Dendritic cell treated with granulocyte-macrophage colony-stimulating factor and Interleukin-4, amounts not matched to agents 40 ng/mL and 50 ng/mL, for 4 days (primary cell): ENCODE results near the gene FAM241B.

Experiments used
- H3K27ac Mint-ChIP-seq: one replicate; pipeline ENCODE4 v1.8.0; 2022; ENCODE audit warnings: mild to moderate bottlenecking, mixed read lengths
- H3K27me3 Mint-ChIP-seq: one replicate; pipeline ENCODE4 v1.8.0; 2022; ENCODE audit warnings: mild to moderate bottlenecking, mixed read lengths
- H3K36me3 Mint-ChIP-seq: one replicate; pipeline ENCODE4 v1.8.0; 2022; ENCODE audit warnings: low read depth, mixed read lengths
- H3K4me1 Mint-ChIP-seq: one replicate; pipeline ENCODE4 v1.8.0; 2022; ENCODE audit warnings: low read depth, mixed read lengths
- H3K4me3 Mint-ChIP-seq: one replicate; pipeline ENCODE4 v1.8.0; 2022; ENCODE audit warnings: mild to moderate bottlenecking, moderate library complexity, mixed read lengths
- H3K9me3 Mint-ChIP-seq: one replicate; pipeline ENCODE4 v1.8.0; 2022; ENCODE audit warnings: mixed read lengths
- intact Hi-C: fragments of 100-400 bp; cut with micrococcal nuclease; formaldehyde crosslinking; loops from one replicate; pipeline ENCODE4 v1.15.0; 2022

FAM241B gene

DNA sequence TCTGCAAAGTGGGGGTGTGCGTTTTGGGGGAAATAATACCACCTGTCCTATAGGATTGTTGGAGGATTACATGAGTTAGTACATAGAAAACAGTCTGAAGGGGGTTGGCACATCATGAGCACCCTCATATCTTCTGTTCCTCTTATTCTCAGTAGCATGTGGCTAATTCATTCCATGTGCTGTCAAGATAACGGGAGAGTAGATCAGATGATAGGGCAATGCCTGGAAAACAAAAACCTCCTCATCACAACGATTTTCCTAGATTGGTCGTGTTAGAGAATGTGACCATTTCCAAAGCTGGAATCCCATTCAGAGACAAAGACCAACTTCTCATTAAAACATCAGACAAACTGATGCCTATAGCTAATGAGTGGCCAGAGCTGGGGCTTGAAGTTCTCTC, 50.6 kb downstream of the FAM241B start:
- H3K9me3 Mint-ChIP-seq: no peaks in the 10 kb centered on the region
- no peaks in the 10 kb centered on the region for H3K36me3 Mint-ChIP-seq
- intact Hi-C loops: no loop called here
- H3K4me3 Mint-ChIP-seq: no peak overlapping the region
- peaks cover 29% of the 10 kb centered on the region for H3K27me3 Mint-ChIP-seq
- H3K4me1 Mint-ChIP-seq: no peaks in the 10 kb centered on the region
- no peak overlapping the region for H3K27ac Mint-ChIP-seq

DNA sequence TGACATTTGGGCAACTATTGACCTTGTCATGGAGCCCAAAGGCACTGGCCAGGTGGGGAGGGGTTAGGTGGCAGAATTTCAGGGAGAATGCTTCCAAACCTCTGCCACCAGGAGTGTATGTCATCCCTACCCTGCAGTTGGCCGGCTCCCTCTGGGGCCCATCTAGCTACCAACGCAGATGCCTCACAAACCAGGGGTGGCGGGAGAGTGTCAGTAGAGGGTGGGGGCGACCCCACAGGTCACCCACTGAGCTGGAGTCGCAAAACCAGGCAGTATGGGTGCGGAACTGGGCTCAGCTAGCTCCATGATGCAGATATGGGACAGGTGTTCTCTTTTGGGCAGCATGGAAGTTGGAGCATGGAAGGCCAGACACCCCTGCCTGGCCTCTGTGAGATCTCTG, 51.4 kb downstream of the FAM241B start:
- Mint-ChIP-seq H3K4me1 (no peaks in the 10 kb centered on the region), H3K9me3 (no peaks in the 10 kb centered on the region), H3K27ac (no peak overlapping the region), H3K27me3 (peaks cover 29% of the 10 kb centered on the region), H3K4me3 (no peak overlapping the region), H3K36me3 (no peaks in the 10 kb centered on the region)
- intact Hi-C loops: no loop called here

GRCh38 chr10:69682955-69683474, 53.0 kb downstream of the FAM241B start:
- Mint-ChIP-seq H3K27ac (no peak overlapping the region), H3K4me1 (no peaks in the 10 kb centered on the region), H3K4me3 (no peak overlapping the region), H3K9me3 (no peaks in the 10 kb centered on the region), H3K36me3 (no peaks in the 10 kb centered on the region), H3K27me3 (peaks cover 29% of the 10 kb centered on the region)
- intact Hi-C loops: no loop called here
